Stimulated activated CD4-positive, alpha-beta T cell treated with anti-CD3 and anti-CD28 coated beads, Interleukin-1b, Interleukin-23, amount 100 ng/mL, for 24 hours (primary cell): Measurements from ENCODE around the gene ADAM33.

Experiments used
- DNase-seq, 4 experiments: peaks; one replicate each; pipeline ENCODE4 v3.0.0-alpha.2; 2020; ENCODE audit warnings: low read depth in 4 of 4, low spot score in 1 of 4

Gene ADAM33

GRCh38 chr20:3652221-3652620 is 29.6 kb downstream of the ADAM33 start:
- no peak for DNase-seq

- no peak for DNase-seq
Measured at GRCh38 chr20:3651204-3651962, 30.4 kb downstream of the ADAM33 start.

- no peak for DNase-seq
Measured at GRCh38 chr20:3648951-3649350, 32.9 kb downstream of the ADAM33 start.

GRCh38 chr20:3647473-3647872 is 34.3 kb downstream of the ADAM33 start:
- no peak for DNase-seq

- no peak for DNase-seq
Measured at GRCh38 chr20:3646651-3647050, 35.2 kb downstream of the ADAM33 start.

GRCh38 chr20:3646067-3646440 is 35.8 kb downstream of the ADAM33 start:
- DNase-seq: no peak

- no peak for DNase-seq
Measured at GRCh38 chr20:3645309-3646066, 36.3 kb downstream of the ADAM33 start.

GRCh38 chr20:3640259-3640658 is 41.6 kb downstream of the ADAM33 start:
- no peak for DNase-seq

- no peak for DNase-seq
Measured at GRCh38 chr20:3635346-3635745, 46.5 kb downstream of the ADAM33 start.

- DNase-seq: no peak
Measured at GRCh38 chr20:3633913-3634478, 47.8 kb downstream of the ADAM33 start.

GRCh38 chr20:3632311-3633004 is 49.4 kb downstream of the ADAM33 start:
- no peak for DNase-seq

- no peak for DNase-seq
Measured at GRCh38 chr20:3631534-3631933, 50.3 kb downstream of the ADAM33 start.

GRCh38 chr20:3630429-3630828 is 51.4 kb downstream of the ADAM33 start:
- DNase-seq: no peak

- DNase-seq: no peak
Measured at GRCh38 chr20:3629893-3630292, 51.9 kb downstream of the ADAM33 start.

- no peak for DNase-seq
Measured at GRCh38 chr20:3628502-3629314, 53.1 kb downstream of the ADAM33 start.

GRCh38 chr20:3627476-3627875 is 54.3 kb downstream of the ADAM33 start:
- no peak for DNase-seq

GRCh38 chr20:3622406-3622805 is 59.4 kb downstream of the ADAM33 start:
- no peak for DNase-seq

- DNase-seq: no peak
Measured at GRCh38 chr20:3621111-3621510, 60.7 kb downstream of the ADAM33 start.
